HG02642 (cell line): Measurements from ENCODE around the gene HDAC8.

Source experiments
- ATAC-seq: cut with Tn5 transposase; IDR thresholded peaks from one replicate; pipeline ENCODE4 v1.9.1; 2021; ENCODE audit warnings: mild to moderate bottlenecking; ENCODE audit not compliant: unreplicated experiment, poor library complexity

Gene HDAC8

GRCh38 chrX:72304877-72305276, 267.8 kb downstream of the HDAC8 start:
- no peak for ATAC-seq

GRCh38 chrX:72301781-72302180, 270.9 kb downstream of the HDAC8 start:
- no peak for ATAC-seq

- ATAC-seq: no peak
Measured at GRCh38 chrX:72299891-72300630, 272.6 kb downstream of the HDAC8 start.

GRCh38 chrX:72297953-72298730, 274.5 kb downstream of the HDAC8 start:
- ATAC-seq: no peak

- no peak for ATAC-seq
Measured at GRCh38 chrX:72296991-72297390, 275.7 kb downstream of the HDAC8 start.

GRCh38 chrX:72295745-72296144, 276.9 kb downstream of the HDAC8 start:
- no peak for ATAC-seq

- ATAC-seq: no peak
Measured at GRCh38 chrX:72294497-72294896, 278.1 kb downstream of the HDAC8 start.

GRCh38 chrX:72282302-72282701, 290.3 kb downstream of the HDAC8 start:
- no peak for ATAC-seq

GRCh38 chrX:72280321-72280845, 292.3 kb downstream of the HDAC8 start:
- no peak for ATAC-seq
